ENCODE data around the gene PCED1A. TPM values are rescaled to one million over a fixed set of nuclear protein-coding genes. Genes with fewer than 3 reads are reported as not detected.

Gene PCED1A
- polyA plus RNA-seq, 1 experiment, result 23.5 TPM

GRCh38 chr20:2871661-2872458 is 31.4 kb upstream of the PCED1A start:
- no peak for DNase-seq (ENCODE audit: low read depth)
- ChIA-PET CTCF (interaction anchor here (0.7 to 2.4 kb wide), 9 partner anchors 11 to 163 kb away, joined by 3 to 12 read pairs (median 5); no protein-coding TSS in a partner anchor), POLR2A (interaction anchor here (0.6 kb wide), 1 partner anchor 177 kb away, joined by 5 read pairs; no protein-coding TSS in a partner anchor)
- Histone ChIP-seq H3K27me3 (ENCODE audit: control insufficient read depth, insufficient read depth, low read length) (no peaks in the 10 kb centered on the region), H3K4me3 (ENCODE audit: low read depth, low read length) (peak overlapping the region; percentile 90), H3K36me3 (ENCODE audit: control insufficient read depth, insufficient read depth, low read length) (no peaks in the 10 kb centered on the region)
- TF ChIP-seq CTCF (IDR thresholded peaks at IDR 0.05; ENCODE audit: insufficient read depth, low read depth, low read length), result no peak

- Histone ChIP-seq H3K4me3 (ENCODE audit: low read depth, low read length) (no peak overlapping the region), H3K36me3 (ENCODE audit: control insufficient read depth, insufficient read depth, low read length) (0 out of 2 replicates have a peak, but pooled peaks cover 2% of the 10 kb centered on the region), H3K27me3 (ENCODE audit: control insufficient read depth, insufficient read depth, low read length) (no peaks in the 10 kb centered on the region)
- no peak for DNase-seq (ENCODE audit: low read depth)
- POLR2A ChIA-PET, result interaction anchor here (0.6 kb wide), 1 partner anchor 178 kb away, joined by 5 read pairs; no protein-coding TSS in a partner anchor
- CTCF ChIA-PET, result interaction anchor here (1.0 to 2.4 kb wide), 5 partner anchors 12 to 130 kb away, joined by 4 to 12 read pairs (median 9); no protein-coding TSS in a partner anchor
- no peak for TF ChIP-seq CTCF (IDR thresholded peaks at IDR 0.05; ENCODE audit: insufficient read depth, low read depth, low read length)
Measured at GRCh38 chr20:2871111-2871465, 30.6 kb upstream of the PCED1A start.

- no peaks in the 10 kb centered on the region for H3K27me3 ChIP-seq (ENCODE audit: control insufficient read depth, insufficient read depth, low read length)
- CTCF ChIA-PET, result interaction anchor here (2.1 to 2.4 kb wide), 3 partner anchors 17 to 132 kb away, joined by 6 to 10 read pairs (median 9); no protein-coding TSS in a partner anchor
- no peak overlapping the region for H3K4me3 ChIP-seq (ENCODE audit: low read depth, low read length)
- TF ChIP-seq CTCF (IDR thresholded peaks at IDR 0.05; ENCODE audit: insufficient read depth, low read depth, low read length), result no peak
- H3K36me3 ChIP-seq (ENCODE audit: control insufficient read depth, insufficient read depth, low read length), result peaks cover 10% of the 10 kb centered on the region
- DNase-seq (ENCODE audit: low read depth), result no peak
- POLR2A ChIA-PET, result no interaction called here
Measured at GRCh38 chr20:2869381-2869780, 28.9 kb upstream of the PCED1A start.

GRCh38 chr20:2867081-2867864 is 26.8 kb upstream of the PCED1A start:
- CTCF ChIA-PET, result interaction anchor here (0.8 to 2.1 kb wide), 4 partner anchors 15 to 114 kb away, joined by 3 to 6 read pairs (median 3); no protein-coding TSS in a partner anchor
- no peaks in the 10 kb centered on the region for H3K27me3 ChIP-seq (ENCODE audit: control insufficient read depth, insufficient read depth, low read length)
- no peak for DNase-seq (ENCODE audit: low read depth)
- no peak overlapping the region for H3K4me3 ChIP-seq (ENCODE audit: low read depth, low read length)
- no peak for TF ChIP-seq CTCF (IDR thresholded peaks at IDR 0.05; ENCODE audit: insufficient read depth, low read depth, low read length)
- POLR2A ChIA-PET, result no interaction called here
- H3K36me3 ChIP-seq (ENCODE audit: control insufficient read depth, insufficient read depth, low read length), result peaks cover 18% of the 10 kb centered on the region

GRCh38 chr20:2866236-2866635 is 25.8 kb upstream of the PCED1A start:
- Histone ChIP-seq H3K36me3 (ENCODE audit: control insufficient read depth, insufficient read depth, low read length) (peaks cover 27% of the 10 kb centered on the region), H3K4me3 (ENCODE audit: low read depth, low read length) (no peak overlapping the region), H3K27me3 (ENCODE audit: control insufficient read depth, insufficient read depth, low read length) (no peaks in the 10 kb centered on the region)
- no peak for DNase-seq (ENCODE audit: low read depth)
- CTCF ChIA-PET, result interaction anchor here (0.9 to 1.8 kb wide), 5 partner anchors 10 to 135 kb away, joined by 3 to 7 read pairs (median 5); no protein-coding TSS in a partner anchor
- TF ChIP-seq CTCF (IDR thresholded peaks at IDR 0.05; ENCODE audit: insufficient read depth, low read depth, low read length), result no peak
- POLR2A ChIA-PET, result no interaction called here

Data from BJ (cell line).